HepG2 (cell line): ENCODE data around the gene ERF. TPM values are rescaled to one million over a fixed set of nuclear protein-coding genes. Genes with fewer than 3 reads are reported as not detected.

ENCODE experiments used
- ATAC-seq: fragments of 200-7000 bp; cut with Tn5 transposase; 3 replicates; pipeline ENCODE4 v1.9.1; 2020; ENCODE audit warnings: mild to moderate bottlenecking, moderate library complexity
- BruUV-seq: library from RNA; stranded (reverse); fragments of 400-500 nt; replicated peaks from 2 replicates; lab custom pipeline; 2021; lab: Mats Ljungman, UMichigan
- CTCF ChIA-PET: fragments of 300-600 bp; formaldehyde crosslinking; extraction: SDS; loops from one replicate; lab custom pipeline; 2021; ENCODE audit warnings: low total read pairs, inconsistent platforms, low intra/inter-chr PET ratio; lab: Yijun Ruan, JAX
- POLR2A ChIA-PET: fragments of 350-600 bp; sonication (Branson Sonifier 250); formaldehyde crosslinking; loops from one replicate; lab custom pipeline; 2020; ENCODE audit warnings: antibody characterized with exemption, inconsistent platforms; lab: Yijun Ruan, JAX
- DNase-seq: peaks from one replicate; pipeline ENCODE4 v3.0.0-alpha.2; 2015; ENCODE audit warnings: low spot score
- FAIRE-seq: peaks from 3 replicates; lab custom pipeline; 2011; peaks lifted over from hg19 to GRCh38; lab: Jason Lieb, UNC
- H2AFZ ChIP-seq: one replicate; pipeline ENCODE4 v1.6.1; 2011; ENCODE audit warnings: low read length, inconsistent platforms
- H3K27ac ChIP-seq: fragments of 300-600 bp; 3 replicates; pipeline ENCODE4 v1.8.0; 2011; ENCODE audit warnings: mixed run types, mild to moderate bottlenecking, mixed read lengths, low read length, inconsistent platforms; ENCODE audit not compliant: insufficient read depth; ENCODE audit errors: extremely low read length
- H3K27me3 ChIP-seq, 2 experiments: fragments of 200-600 bp in 1 of 2; 2 replicates in 1 of 2; 3 replicates in 1 of 2; pipeline versions ENCODE4 v1.6.0 to v1.8.0; 2011; ENCODE audit warnings: low read length in 2 of 2, mild to moderate bottlenecking in 2 of 2, moderate library complexity in 2 of 2, inconsistent platforms in 1 of 2; ENCODE audit not compliant: insufficient read depth in 2 of 2, control insufficient read depth in 1 of 2
- H3K36me3 ChIP-seq, 2 experiments: fragments of 200-600 bp in 1 of 2; replicated peaks in 1 of 2; 2 replicates in 1 of 2; 3 replicates in 1 of 2; pipeline versions ENCODE4 v1.5.1 to v1.8.0; 2011; ENCODE audit warnings: low read length in 2 of 2, inconsistent platforms in 1 of 2; ENCODE audit not compliant: insufficient read depth in 2 of 2, control insufficient read depth in 1 of 2
- H3K4me1 ChIP-seq: 2 replicates; pipeline ENCODE4 v1.5.1; 2012; ENCODE audit warnings: low read length, inconsistent platforms; ENCODE audit not compliant: insufficient read depth
- H3K4me2 ChIP-seq: 2 replicates; pipeline ENCODE4 v1.6.0; 2011; ENCODE audit warnings: low read depth, low read length, inconsistent platforms
- H3K4me3 ChIP-seq, 3 experiments: fragments of 200-600 bp in 1 of 3; sonication (generic), shearing (Covaris generic) in 1 of 3; replicated peaks in 1 of 3; 2 replicates each; pipeline ENCODE4 v1.5.1; 2011 to 2016; ENCODE audit warnings: low read length in 3 of 3, inconsistent platforms in 2 of 3, low read depth in 2 of 3, mild to moderate bottlenecking in 2 of 3, control low read depth in 1 of 3, mixed read lengths in 1 of 3; ENCODE audit not compliant: insufficient read depth in 1 of 3
- H3K79me2 ChIP-seq: one replicate; pipeline ENCODE4 v1.6.1; 2011; ENCODE audit warnings: low read length, inconsistent platforms; ENCODE audit not compliant: insufficient read depth
- H3K9ac ChIP-seq: 2 replicates; pipeline ENCODE4 v1.6.0; 2011; ENCODE audit warnings: mild to moderate bottlenecking, low read depth, low read length, inconsistent platforms; ENCODE audit not compliant: insufficient read depth
- H3K9me3 ChIP-seq: 2 replicates; pipeline ENCODE4 v1.5.1; 2012; ENCODE audit warnings: mild to moderate bottlenecking, low read length
- H4K20me1 ChIP-seq: 2 replicates; pipeline ENCODE4 v1.6.0; 2011; ENCODE audit warnings: inconsistent platforms, mild to moderate bottlenecking, low read length, moderate library complexity; ENCODE audit not compliant: insufficient read depth
- POLR2A ChIP-seq, 2 experiments: IDR thresholded peaks; 2 replicates each; pipeline ENCODE4 v1.6.1; 2011; ENCODE audit warnings: low read depth in 2 of 2, low read length in 2 of 2, mild to moderate bottlenecking in 1 of 2, moderate library complexity in 1 of 2; ENCODE audit not compliant: insufficient read depth in 1 of 2
- RBFOX2 ChIP-seq: fragments of 200-400 bp; formaldehyde crosslinking; IDR thresholded peaks from 2 replicates; pipeline ENCODE4 v1.6.1; 2017; ENCODE audit warnings: low read depth, mild to moderate bottlenecking, low read length
- RBM22 ChIP-seq: fragments of 200-400 bp; formaldehyde crosslinking; optimal IDR thresholded peaks from 2 replicates; pipeline ENCODE3; 2017; ENCODE audit warnings: mild to moderate bottlenecking, low read length, moderate library complexity
- YEATS2 ChIP-seq: sonication (generic); formaldehyde crosslinking; IDR thresholded peaks from 2 replicates; pipeline ENCODE4 v1.4.0; 2020; ENCODE audit warnings: missing genetic modification reagents, borderline replicate concordance
- WGBS: methylation state at CpG from one replicate; pipeline ENCODE4 v1.1.6; 2017; ENCODE audit warnings: low lambda C conversion rate; 5-methylcytosine and 5-hydroxymethylcytosine counted together
- in situ Hi-C: cut with HindIII; loops from 2 replicates; pipeline ENCODE4 v1.10.0; 2017; ENCODE audit warnings: low pct_unique_long_range_greater_than_20kb; ENCODE audit not compliant: extremely low pct_ligation_motif_present
- intact Hi-C: fragments of 100-400 bp; cut with micrococcal nuclease; formaldehyde crosslinking; loops from one replicate; pipeline ENCODE4 v1.10.0; 2022; ENCODE audit not compliant: unreplicated experiment
- polyA plus RNA-seq, 8 experiments: library from polyadenylated mRNA; depleted of rRNA in 3 of 8; stranded (reverse) in 7 of 8; unstranded in 1 of 8; fragments of >200 nt; fragmentation: Illumina TruSeq in 4 of 8; extraction: Trizol in 4 of 8; gene quantifications; 2 replicates each; pipeline versions ENCODE4 v1.2.1 to v1.2.3, GENCODE V29; 2011 to 2016; ENCODE audit warnings: low read depth in 4 of 8, missing spikeins in 1 of 8, mixed read lengths in 1 of 8; ENCODE audit not compliant: insufficient read depth in 1 of 8
- total RNA-seq, 5 experiments: library from RNA; depleted of rRNA; stranded (reverse); fragments of >200 nt; fragmentation: Illumina TruSeq; extraction: Trizol; gene quantifications; 2 replicates each; pipeline ENCODE4 v1.2.3, GENCODE V29; 2016; ENCODE audit warnings: low read depth in 1 of 5
- TF ChIP-seq, protein P1 (sequence below): sonication (generic); formaldehyde crosslinking; IDR thresholded peaks from 2 replicates; pipeline ENCODE4 v1.4.0; 2020; ENCODE audit warnings: missing genetic modification reagents

The ERF gene
- total and polyA plus RNA-seq, 2 of the 13 experiments (the other 11 are each of a cell fraction or from before 2014, with no cell fraction given), result 67.1 to 69.9 TPM

DNA sequence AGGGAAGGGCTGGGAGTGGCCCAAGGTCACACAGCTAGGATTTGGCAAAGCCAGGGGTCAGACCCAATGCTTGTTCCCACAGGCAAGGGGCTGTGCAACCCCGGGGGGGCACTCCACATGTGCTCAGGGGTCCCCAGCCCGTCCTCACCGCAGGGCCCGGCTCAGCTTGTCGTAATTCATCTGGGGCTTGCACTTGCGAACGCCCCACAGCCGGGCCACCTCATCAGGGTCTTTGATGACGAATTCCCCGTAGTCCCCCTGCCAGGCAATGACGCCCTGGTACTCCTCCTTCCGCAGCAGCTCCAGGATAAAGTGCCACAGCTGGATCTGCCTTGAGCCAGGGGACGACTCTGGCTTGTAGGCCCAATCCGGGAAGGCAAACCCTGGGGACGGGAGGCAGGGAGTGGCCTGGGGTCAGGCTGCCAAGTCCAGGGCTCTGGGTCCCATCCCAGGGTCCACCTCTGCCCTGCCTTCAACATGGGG, 4.7 kb downstream of the ERF start:
- 100% methylated on average over 5 of the region's 15 CpGs for WGBS
- TF ChIP-seq YEATS2 (CRISPR knock-in tag) (no peak), RBFOX2 (peak; percentile 59; the same call in 1 of the 2 replicates)
- Histone ChIP-seq H3K4me3 (no peak overlapping the region), H3K36me3 (peaks cover 7 to 32% of the 10 kb centered on the region in 2 experiments; a peak in 3 of 5 replicates), H3K4me2 (no peak overlapping the region), H3K9ac (no peak overlapping the region), H3K4me1 (peaks cover 66% of the 10 kb centered on the region), H3K9me3 (no peaks in the 10 kb centered on the region), H2AFZ (no peak overlapping the region), H4K20me1 (peaks cover 50% of the 10 kb centered on the region), H3K27me3 (no peaks in the 10 kb centered on the region; a peak in 1 of 5 replicates), H3K27ac (no peak overlapping the region), H3K79me2 (peaks cover 43% of the 10 kb centered on the region)
- CTCF ChIA-PET, result no interaction called here
- POLR2A ChIA-PET, result interaction anchor here (0.9 to 3.6 kb wide), 4 partner anchors 17 to 30 kb away, joined by 3 to 25 read pairs (median 3); partner anchors contain the start of gene CIC
- BruUV-seq, result no TSS peak
- in situ Hi-C loops (loop anchor here (5.0 kb wide), 1 partner anchor 37 kb away; no protein-coding TSS in a partner anchor), intact Hi-C loops (no loop called here)
- ATAC-seq (no peak), DNase-seq (no peak), FAIRE-seq (no peak)

DNA sequence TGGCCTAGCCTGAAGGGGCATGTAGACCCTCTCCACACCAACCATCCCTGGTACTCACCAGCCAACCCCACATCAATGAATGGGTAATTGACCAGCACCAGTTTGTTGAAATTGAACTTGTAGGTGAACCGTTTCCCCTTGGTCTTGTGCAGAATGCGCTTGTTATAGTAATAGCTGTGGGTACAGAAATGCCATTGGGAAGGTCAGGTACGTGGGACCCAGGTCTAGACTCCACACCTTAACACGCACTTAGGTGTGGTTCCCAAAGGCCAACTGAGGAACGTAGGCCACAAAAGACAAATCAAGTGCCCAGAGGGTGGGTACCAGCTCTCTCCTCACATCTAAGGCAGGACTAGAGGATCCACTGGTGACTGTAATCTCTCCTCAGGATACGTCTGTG, 5.2 kb downstream of the ERF start:
- BruUV-seq, result no TSS peak
- H3K4me2 ChIP-seq, result no peak overlapping the region
- peaks cover 50% of the 10 kb centered on the region for H4K20me1 ChIP-seq
- H3K36me3 ChIP-seq, result peaks cover 7 to 32% of the 10 kb centered on the region in 2 experiments; a peak in 3 of 5 replicates
- ATAC-seq, result no peak
- TF ChIP-seq RBM22 (peak; percentile 85), POLR2A (IDR thresholded peaks at IDR 0.05; ENCODE audit: insufficient read depth in 1 of 2, low read depth in 2 of 2, low read length in 2 of 2) (peak; percentile 8 to 13; a peak in 1 of 4 replicates)
- TF ChIP-seq, protein P1, sequence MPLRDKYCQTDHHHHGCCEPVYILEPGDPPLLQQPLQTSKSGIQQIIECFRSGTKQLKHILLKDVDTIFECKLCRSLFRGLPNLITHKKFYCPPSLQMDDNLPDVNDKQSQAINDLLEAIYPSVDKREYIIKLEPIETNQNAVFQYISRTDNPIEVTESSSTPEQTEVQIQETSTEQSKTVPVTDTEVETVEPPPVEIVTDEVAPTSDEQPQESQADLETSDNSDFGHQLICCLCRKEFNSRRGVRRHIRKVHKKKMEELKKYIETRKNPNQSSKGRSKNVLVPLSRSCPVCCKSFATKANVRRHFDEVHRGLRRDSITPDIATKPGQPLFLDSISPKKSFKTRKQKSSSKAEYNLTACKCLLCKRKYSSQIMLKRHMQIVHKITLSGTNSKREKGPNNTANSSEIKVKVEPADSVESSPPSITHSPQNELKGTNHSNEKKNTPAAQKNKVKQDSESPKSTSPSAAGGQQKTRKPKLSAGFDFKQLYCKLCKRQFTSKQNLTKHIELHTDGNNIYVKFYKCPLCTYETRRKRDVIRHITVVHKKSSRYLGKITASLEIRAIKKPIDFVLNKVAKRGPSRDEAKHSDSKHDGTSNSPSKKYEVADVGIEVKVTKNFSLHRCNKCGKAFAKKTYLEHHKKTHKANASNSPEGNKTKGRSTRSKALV (CRISPR knock-in tag), result no peak
- FAIRE-seq, result no peak
- in situ Hi-C loops, result loop anchor here (5.0 kb wide), 1 partner anchor 38 kb away; no protein-coding TSS in a partner anchor
- H3K27ac ChIP-seq, result no peak overlapping the region
- no peaks in the 10 kb centered on the region for H3K9me3 ChIP-seq
- H3K4me3 ChIP-seq, result no peak overlapping the region
- ChIA-PET POLR2A (interaction anchor here (0.9 to 3.6 kb wide), 3 partner anchors 19 to 31 kb away, joined by 3 to 25 read pairs (median 3); partner anchors contain the start of gene CIC), CTCF (no interaction called here)
- no peaks in the 10 kb centered on the region; a peak in 1 of 5 replicates for H3K27me3 ChIP-seq
- H3K4me1 ChIP-seq, result peaks cover 70% of the 10 kb centered on the region
- no peak overlapping the region for H2AFZ ChIP-seq
- 72% methylated on average over 3 of the region's 6 CpGs for WGBS
- no peak for DNase-seq
- intact Hi-C loops, result no loop called here
- peaks cover 43% of the 10 kb centered on the region for H3K79me2 ChIP-seq
- no peak overlapping the region for H3K9ac ChIP-seq
